DOHH2 (cell line): ENCODE results near the gene SV2C.
"Not testable (repeated sequence)": the region's sequence is repeated elsewhere in the genome, so short reads cannot be mapped to it uniquely, and the experiment has no call there.

Experiments
- H3F3A ChIP-seq: fragments of 200-600 bp; sonication (generic), shearing (Covaris generic); 2 replicates; pipeline ENCODE4 v1.6.0; 2016; ENCODE audit warnings: antibody characterized with exemption, mild to moderate bottlenecking; ENCODE audit not compliant: control insufficient read depth, insufficient read depth
- H3K27ac ChIP-seq: fragments of 200-600 bp; sonication (generic); 2 replicates; pipeline ENCODE4 v1.5.1; 2014; ENCODE audit warnings: low read depth, mild to moderate bottlenecking, low read length, moderate library complexity
- H3K27me3 ChIP-seq: fragments of 200-600 bp; sonication (generic); 2 replicates; pipeline ENCODE4 v1.6.1; 2014; ENCODE audit warnings: mild to moderate bottlenecking, low read length, mixed read lengths; ENCODE audit not compliant: control insufficient read depth
- H3K36me3 ChIP-seq: fragments of 200-600 bp; sonication (generic); 2 replicates; pipeline ENCODE4 v1.6.1; 2014; ENCODE audit warnings: mild to moderate bottlenecking, low read length, moderate library complexity, mixed read lengths; ENCODE audit not compliant: control insufficient read depth
- H3K4me1 ChIP-seq: fragments of 200-600 bp; sonication (generic); 2 replicates; pipeline ENCODE4 v1.6.1; 2014; ENCODE audit warnings: mild to moderate bottlenecking, low read length, mixed read lengths; ENCODE audit not compliant: control insufficient read depth
- H3K4me2 ChIP-seq: fragments of 200-600 bp; sonication (generic); 2 replicates; pipeline ENCODE4 v1.6.0; 2014; ENCODE audit warnings: mild to moderate bottlenecking, low read length, moderate library complexity
- H3K4me3 ChIP-seq: fragments of 200-600 bp; sonication (generic); 2 replicates; pipeline ENCODE4 v1.5.1; 2014; ENCODE audit warnings: mild to moderate bottlenecking, low read length, mixed read lengths
- H3K79me2 ChIP-seq: fragments of 200-600 bp; sonication (generic); 2 replicates; pipeline ENCODE4 v1.6.1; 2014; ENCODE audit warnings: mild to moderate bottlenecking, low read length, mixed read lengths; ENCODE audit not compliant: control insufficient read depth
- H3K9me2 ChIP-seq: fragments of 200-600 bp; sonication (generic); replicated peaks from 2 replicates; pipeline ENCODE4 v1.6.1; 2014; ENCODE audit warnings: mild to moderate bottlenecking, low read length, mixed read lengths; ENCODE audit not compliant: control insufficient read depth
- H3K9me3 ChIP-seq: fragments of 200-600 bp; sonication (generic); 2 replicates; pipeline ENCODE4 v1.6.1; 2014; ENCODE audit warnings: antibody characterized with exemption, low read length, mixed read lengths; ENCODE audit not compliant: control insufficient read depth, insufficient read depth
- H4K20me1 ChIP-seq: fragments of 200-600 bp; sonication (generic); 2 replicates; pipeline ENCODE4 v1.6.0; 2014; ENCODE audit warnings: low read depth, mild to moderate bottlenecking, antibody characterized with exemption, low read length, moderate library complexity; ENCODE audit not compliant: control insufficient read depth, insufficient read depth
- EZH2phosphoT487 ChIP-seq: fragments of 200-600 bp; sonication (generic); IDR thresholded peaks from 2 replicates; pipeline ENCODE4 v1.6.1; 2017; ENCODE audit warnings: borderline replicate concordance, mild to moderate bottlenecking, antibody characterized with exemption, low read length, moderate library complexity, mixed read lengths
- TF ChIP-seq, protein P1 (sequence below): fragments of 200-600 bp; sonication (generic); IDR thresholded peaks from one replicate; pipeline ENCODE4 v1.5.1; 2014; ENCODE audit warnings: antibody characterized with exemption, mild to moderate bottlenecking, low read depth, low read length; ENCODE audit not compliant: poor library complexity, severe bottlenecking

Gene SV2C

GRCh38 chr5:76367623-76368371, 284.6 kb downstream of the SV2C start:
- no peaks in the 10 kb centered on the region for H4K20me1 ChIP-seq
- peaks cover 63% of the 10 kb centered on the region for H3K4me1 ChIP-seq
- H3K27ac ChIP-seq: no peak overlapping the region
- no peaks in the 10 kb centered on the region for H3K9me2 ChIP-seq
- no peaks in the 10 kb centered on the region for H3K79me2 ChIP-seq
- no peak for TF ChIP-seq EZH2phosphoT487
- TF ChIP-seq, protein P1, sequence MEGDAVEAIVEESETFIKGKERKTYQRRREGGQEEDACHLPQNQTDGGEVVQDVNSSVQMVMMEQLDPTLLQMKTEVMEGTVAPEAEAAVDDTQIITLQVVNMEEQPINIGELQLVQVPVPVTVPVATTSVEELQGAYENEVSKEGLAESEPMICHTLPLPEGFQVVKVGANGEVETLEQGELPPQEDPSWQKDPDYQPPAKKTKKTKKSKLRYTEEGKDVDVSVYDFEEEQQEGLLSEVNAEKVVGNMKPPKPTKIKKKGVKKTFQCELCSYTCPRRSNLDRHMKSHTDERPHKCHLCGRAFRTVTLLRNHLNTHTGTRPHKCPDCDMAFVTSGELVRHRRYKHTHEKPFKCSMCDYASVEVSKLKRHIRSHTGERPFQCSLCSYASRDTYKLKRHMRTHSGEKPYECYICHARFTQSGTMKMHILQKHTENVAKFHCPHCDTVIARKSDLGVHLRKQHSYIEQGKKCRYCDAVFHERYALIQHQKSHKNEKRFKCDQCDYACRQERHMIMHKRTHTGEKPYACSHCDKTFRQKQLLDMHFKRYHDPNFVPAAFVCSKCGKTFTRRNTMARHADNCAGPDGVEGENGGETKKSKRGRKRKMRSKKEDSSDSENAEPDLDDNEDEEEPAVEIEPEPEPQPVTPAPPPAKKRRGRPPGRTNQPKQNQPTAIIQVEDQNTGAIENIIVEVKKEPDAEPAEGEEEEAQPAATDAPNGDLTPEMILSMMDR: no peak
- no peak overlapping the region for H3K4me2 ChIP-seq
- no peaks in the 10 kb centered on the region for H3K27me3 ChIP-seq
- H3F3A ChIP-seq: no peaks in the 10 kb centered on the region
- H3K36me3 ChIP-seq: no peaks in the 10 kb centered on the region
- no peaks in the 10 kb centered on the region for H3K9me3 ChIP-seq
- no peak overlapping the region for H3K4me3 ChIP-seq

- no peaks in the 10 kb centered on the region for H3K9me2 ChIP-seq
- H3K9me3 ChIP-seq: no peaks in the 10 kb centered on the region
- TF ChIP-seq, protein P1: no peak
- no peaks in the 10 kb centered on the region for H3K36me3 ChIP-seq
- H4K20me1 ChIP-seq: no peaks in the 10 kb centered on the region
- H3K27me3 ChIP-seq: no peaks in the 10 kb centered on the region
- no peak overlapping the region for H3K27ac ChIP-seq
- no peaks in the 10 kb centered on the region for H3F3A ChIP-seq
- no peak overlapping the region for H3K4me2 ChIP-seq
- no peak overlapping the region for H3K4me3 ChIP-seq
- H3K4me1 ChIP-seq: peaks cover 68% of the 10 kb centered on the region
- H3K79me2 ChIP-seq: no peaks in the 10 kb centered on the region
These were observed 285.8 kb downstream of the SV2C start for GRCh38 chr5:76368941-76369340.

GRCh38 chr5:76369668-76370067, 286.5 kb downstream of the SV2C start:
- not testable (repeated sequence) for H3K9me2 ChIP-seq, H3K9me3 ChIP-seq

GRCh38 chr5:76371960-76372322, 288.8 kb downstream of the SV2C start:
- Histone ChIP-seq H3K79me2 (no peaks in the 10 kb centered on the region), H3K9me2 (no peaks in the 10 kb centered on the region), H3K27me3 (no peaks in the 10 kb centered on the region), H3K4me3 (no peak overlapping the region), H3F3A (peaks cover 6% of the 10 kb centered on the region), H3K36me3 (no peaks in the 10 kb centered on the region), H3K4me2 (no peak overlapping the region), H3K9me3 (no peaks in the 10 kb centered on the region), H3K4me1 (peaks cover 69% of the 10 kb centered on the region), H4K20me1 (no peaks in the 10 kb centered on the region), H3K27ac (no peak overlapping the region)
- TF ChIP-seq EZH2phosphoT487: no peak
- TF ChIP-seq, protein P1: no peak

More at GRCh38 chr5:76369668-76370067, 286.5 kb downstream of the SV2C start:
- H3K27me3 ChIP-seq, H3K36me3 ChIP-seq, H3K79me2 ChIP-seq, H3F3A ChIP-seq, H3K27ac ChIP-seq, H4K20me1 ChIP-seq, H3K4me3 ChIP-seq, H3K4me2 ChIP-seq: not testable (repeated sequence)
- peaks cover 70% of the 10 kb centered on the region for H3K4me1 ChIP-seq
